NAMALWA (cell line): ENCODE results near the gene IFNG.
"Not testable (repeated sequence)": the region's sequence is repeated elsewhere in the genome, so short reads cannot be mapped to it uniquely, and the experiment has no call there.

Experiments
- DNase-seq: peaks from one replicate; pipeline ENCODE4 v3.0.0-alpha.2; 2015; ENCODE audit warnings: low spot score

Gene IFNG

GRCh38 chr12:68159681-68160304 lies at the start of gene IFNG:
Gene IFNG, minus strand, starts transcription at chr12:68159740. Its CDS starts 125 bp downstream, at chr12:68159615.
- DNase-seq = no peak

GRCh38 chr12:68209048-68209728 lies 49.6 kb upstream of the IFNG start:
- DNase-seq = not testable (repeated sequence)

- DNase-seq = no peak
Measured at GRCh38 chr12:68207276-68207675, 47.7 kb upstream of the IFNG start.

- DNase-seq = no peak
Measured at GRCh38 chr12:68206446-68206845, 46.9 kb upstream of the IFNG start.

DNA sequence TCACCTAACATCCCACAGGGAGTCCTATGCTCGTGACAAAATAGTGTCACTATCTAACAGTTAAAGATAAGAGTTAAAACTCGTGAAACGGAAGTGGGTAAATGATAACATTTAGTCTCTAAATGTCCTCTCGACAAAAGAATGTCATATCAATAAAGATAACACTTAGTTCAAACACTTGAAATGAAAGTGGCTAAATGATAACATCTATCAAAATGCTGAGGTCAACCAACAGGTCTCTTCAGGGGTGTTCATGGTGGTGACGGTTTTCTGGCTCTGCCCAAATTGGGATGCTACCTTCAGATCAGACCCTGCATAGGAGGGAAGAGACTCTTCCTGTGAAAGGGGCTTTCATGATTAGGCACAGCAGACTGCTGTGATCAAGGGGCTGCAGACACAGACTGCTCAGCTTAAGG lies 43.9 kb upstream of the IFNG start:
- DNase-seq = no peak

- DNase-seq = no peak
Measured at GRCh38 chr12:68200854-68201253, 41.3 kb upstream of the IFNG start.

DNA sequence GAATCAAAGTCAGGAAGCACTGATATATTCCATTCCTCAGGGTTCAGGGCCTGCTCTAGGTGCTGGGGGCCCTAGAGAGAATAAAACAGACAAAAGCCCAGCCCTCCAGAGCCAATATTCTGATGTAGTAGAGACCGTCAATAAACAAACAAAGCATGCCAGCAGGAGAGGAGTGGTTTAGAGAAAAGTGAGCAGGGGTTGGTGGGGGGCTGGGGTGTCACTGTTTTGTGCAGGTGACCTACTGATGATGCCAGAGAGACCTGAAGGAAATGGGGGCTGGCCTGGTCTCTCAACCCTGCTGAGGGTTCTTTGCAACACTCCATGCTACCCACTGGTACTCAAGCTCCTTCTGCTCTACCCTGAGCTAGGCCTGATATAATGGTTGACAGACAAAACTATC lies 39.6 kb upstream of the IFNG start:
- DNase-seq = no peak

DNA sequence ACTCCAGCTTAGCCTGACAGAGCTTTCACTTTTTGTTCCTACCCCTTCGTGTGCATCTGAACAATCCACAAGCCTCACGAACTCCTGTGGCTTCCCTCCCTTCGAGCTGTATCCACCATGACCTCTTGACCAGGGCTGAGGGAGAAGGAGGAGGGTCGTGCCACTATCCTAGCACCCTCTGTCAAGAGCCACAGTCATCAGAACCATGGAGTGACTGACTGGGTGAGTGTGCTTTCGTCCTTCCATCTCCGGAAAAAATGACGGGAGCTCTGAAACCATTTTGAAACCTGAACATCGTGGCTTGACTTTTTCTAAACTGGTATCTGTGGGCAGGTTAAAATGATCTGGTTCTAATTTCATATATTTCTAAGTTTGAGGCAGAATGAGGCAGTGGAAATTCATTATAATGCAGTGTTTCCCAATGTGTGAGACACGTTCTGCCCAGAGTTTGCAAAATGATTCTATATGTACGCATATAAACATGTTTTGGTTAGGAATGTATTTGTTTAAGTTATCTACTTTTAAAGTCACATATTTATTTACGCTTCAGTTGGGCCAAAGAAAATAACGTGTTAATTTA lies 39.1 kb upstream of the IFNG start:
- DNase-seq = no peak

- no peak for DNase-seq
Measured at GRCh38 chr12:68190301-68190700, 30.8 kb upstream of the IFNG start.

GRCh38 chr12:68189821-68190242 lies 30.3 kb upstream of the IFNG start:
- no peak for DNase-seq

GRCh38 chr12:68185598-68185997 lies 26.1 kb upstream of the IFNG start:
- DNase-seq = no peak

GRCh38 chr12:68180792-68181744 lies 21.5 kb upstream of the IFNG start:
- peak; percentile 75 for DNase-seq

DNA sequence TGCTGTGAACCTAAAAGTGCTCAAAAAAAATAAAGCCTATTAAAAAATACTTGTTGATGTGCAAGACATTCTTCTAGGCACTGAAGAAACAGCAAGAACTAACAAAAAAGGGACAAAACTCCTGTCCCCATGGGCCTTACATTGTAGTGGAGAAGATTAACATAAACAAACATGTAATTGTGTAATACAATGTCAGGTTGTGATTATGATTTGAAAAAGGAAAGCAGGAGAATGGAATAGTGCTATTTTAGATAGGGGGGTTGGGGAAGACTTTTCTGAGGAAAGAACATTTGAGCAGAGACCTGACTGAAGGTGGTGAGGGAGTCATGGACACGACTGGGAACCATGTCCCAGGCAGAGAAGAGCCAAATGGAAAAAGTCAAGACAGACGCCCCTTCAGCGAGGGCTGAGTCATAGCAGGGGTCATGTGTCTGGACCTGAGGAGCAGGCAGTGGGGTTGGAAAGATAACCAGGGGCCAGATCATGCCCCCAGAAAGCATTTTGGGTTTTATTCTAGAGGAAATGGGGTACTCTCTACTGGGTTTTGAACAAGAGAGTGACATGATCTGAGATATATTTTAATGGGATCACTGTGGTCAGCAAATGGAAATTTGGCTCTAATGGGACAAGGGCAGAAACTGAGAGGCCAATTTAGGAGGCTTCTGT lies 19.4 kb upstream of the IFNG start:
- no peak for DNase-seq

- no peak for DNase-seq
Measured at GRCh38 chr12:68178184-68178583, 18.6 kb upstream of the IFNG start.

- no peak for DNase-seq
Measured at GRCh38 chr12:68177562-68177961, 18.0 kb upstream of the IFNG start.

DNA sequence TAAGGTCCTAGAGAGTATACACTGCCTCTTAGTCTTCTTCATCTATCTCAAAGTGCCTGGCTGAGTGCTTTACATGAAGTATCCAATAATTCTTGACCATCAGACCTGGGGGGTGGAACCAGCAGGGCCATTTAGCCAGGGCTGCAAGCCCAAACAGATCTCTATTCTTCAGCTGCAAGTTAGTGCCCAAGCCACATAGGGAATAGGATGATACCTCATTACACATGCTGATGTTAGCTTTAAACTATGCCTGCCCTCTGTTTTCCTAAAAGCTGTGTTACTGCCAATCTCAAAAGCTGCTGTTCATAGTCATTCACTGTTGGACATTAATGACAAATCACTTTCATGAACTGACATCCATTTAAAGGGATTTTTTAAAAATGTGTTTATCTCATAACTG lies 16.7 kb upstream of the IFNG start:
- peak; percentile 5 for DNase-seq

DNA sequence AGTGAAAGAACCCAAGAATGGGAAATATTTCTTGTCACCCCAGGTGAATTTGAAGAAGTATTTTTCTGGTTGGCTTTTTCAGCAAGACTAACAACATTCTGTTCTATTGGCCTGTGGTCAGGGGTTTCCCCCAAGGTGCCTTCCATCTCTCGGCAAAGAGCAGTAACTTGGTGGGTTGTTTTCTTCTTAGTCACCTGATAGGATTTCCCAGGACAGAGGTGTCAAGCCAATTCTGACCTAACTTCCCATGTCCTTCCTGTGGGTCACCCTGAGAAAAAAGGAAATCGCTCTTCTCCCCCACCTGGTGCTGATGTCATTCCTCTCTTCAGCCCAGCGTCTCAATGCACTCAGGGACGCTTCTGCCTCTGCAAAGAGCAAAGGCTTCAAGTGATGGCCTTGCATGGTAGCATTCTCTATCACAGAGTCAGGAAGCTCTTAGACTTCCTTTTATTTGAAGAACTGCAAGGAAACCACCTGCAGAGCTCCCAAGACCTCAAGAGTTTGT lies 16.1 kb upstream of the IFNG start:
- DNase-seq = peak; percentile 62

DNA sequence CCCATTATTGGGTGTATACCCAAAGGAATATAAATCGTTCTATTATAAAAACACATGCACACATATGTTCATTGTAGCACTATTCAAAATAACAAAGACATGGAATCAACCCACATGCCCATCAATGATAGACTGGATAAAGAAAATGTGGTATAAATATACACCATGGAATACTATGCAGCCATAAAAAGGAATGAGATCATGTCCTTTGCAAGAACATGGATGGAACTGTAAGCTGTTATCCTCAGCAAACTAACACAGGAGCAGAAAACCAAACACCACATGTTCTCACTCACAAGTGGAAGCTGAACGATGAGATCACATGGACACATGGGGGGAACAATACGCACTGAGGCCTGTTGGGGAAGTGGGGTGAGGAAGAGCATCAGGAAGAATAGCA lies 15.2 kb upstream of the IFNG start:
- not testable (repeated sequence) for DNase-seq

DNA sequence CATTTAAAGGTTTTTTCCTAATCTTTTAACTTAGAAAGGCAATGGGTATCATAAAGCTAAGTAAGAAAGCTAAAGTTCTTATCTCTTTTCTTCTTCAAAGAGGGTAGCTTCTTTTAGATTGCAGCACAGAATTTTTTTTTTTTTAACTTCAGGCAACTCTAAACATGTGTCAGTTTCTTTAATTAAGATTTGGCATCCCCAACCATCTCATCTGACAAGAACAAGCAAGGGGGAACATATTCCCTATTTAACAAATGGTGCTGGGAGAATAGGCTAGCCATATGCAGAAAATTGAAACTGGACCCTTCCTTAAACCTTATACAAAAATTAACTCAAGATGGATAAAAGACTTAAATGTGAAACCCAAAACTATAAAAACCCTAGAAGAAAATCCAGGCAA lies 14.3 kb upstream of the IFNG start:
- DNase-seq = no peak

DNA sequence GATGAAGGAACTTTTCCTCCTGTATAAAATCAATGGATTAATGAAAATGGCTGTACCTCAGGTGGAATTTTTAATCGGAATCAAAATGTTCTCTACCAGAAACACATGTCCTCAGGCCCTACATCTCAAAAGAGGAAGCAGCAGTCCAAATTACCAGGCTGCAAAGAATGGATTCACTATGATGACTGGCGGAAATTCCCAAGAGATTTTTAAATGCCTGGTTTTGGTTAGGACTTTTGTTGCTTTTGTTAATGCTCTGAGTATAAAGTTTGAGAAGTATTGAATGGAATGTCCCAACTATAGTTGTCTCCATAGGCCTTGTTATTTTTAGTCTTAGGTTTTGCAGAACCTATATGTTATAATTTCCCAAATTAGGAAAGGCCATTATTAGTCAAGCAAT lies 11.2 kb upstream of the IFNG start:
- DNase-seq = no peak

DNA sequence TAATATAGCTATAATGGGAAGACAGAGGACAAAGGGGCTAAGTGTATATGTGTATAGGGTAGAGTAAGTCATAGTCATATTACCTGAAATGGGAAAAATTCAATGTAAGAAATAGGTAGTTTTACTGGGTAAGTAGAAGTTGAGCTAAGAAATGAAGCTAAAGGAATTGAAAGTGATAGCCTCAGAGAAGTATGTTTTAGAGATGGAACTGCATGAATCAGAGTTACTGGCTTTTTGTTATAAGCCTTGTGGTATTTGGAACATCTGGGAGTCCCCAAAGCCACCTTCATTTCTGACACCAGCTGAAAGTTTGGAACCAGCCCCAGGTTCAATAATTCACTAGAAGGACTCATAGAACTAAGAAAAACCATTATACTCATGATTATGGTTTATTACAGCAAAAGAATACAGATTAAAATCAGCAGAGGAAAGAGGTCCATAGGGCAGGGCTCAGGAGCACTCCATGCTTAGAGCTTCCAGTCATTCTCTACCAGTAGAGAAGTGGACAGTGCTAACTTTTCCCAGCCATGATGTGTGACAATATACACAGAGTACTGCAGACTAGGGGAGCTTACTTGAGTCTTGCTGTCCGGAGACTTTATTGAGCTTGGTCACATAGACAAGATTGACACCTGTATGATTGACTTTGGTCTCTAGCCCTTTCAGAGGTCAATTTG lies 9.8 kb upstream of the IFNG start:
- no peak for DNase-seq
